Natural killer cell treated with Interleukin-12 subunit alpha and Interleukin-12 subunit beta and Interleukin-15 and Interleukin-18, amount 100 ng/mL, for 72 hours (primary cell): ENCODE measurements around the gene HS2ST1. TPM values are rescaled to one million over a fixed set of nuclear protein-coding genes. Genes with fewer than 3 reads are reported as not detected.
"Not testable (repeated sequence)": the region's sequence is repeated elsewhere in the genome, so short reads cannot be mapped to it uniquely, and the experiment has no call there.

ENCODE experiments used
- ATAC-seq, 2 donors: fragments of 150-1000 bp; cut with Tn5 transposase in 1 of 2; sonication (Bioruptor Pico), chemical (Tn5 transposase) in 1 of 2; 2 replicates each; pipeline ENCODE4 v1.10.0; 2021
- DNase-seq: peaks from one replicate; pipeline ENCODE4 v3.0.0; 2022; ENCODE audit warnings: low spot score
- H3K27ac Mint-ChIP-seq, 2 donors: 1 replicate in 1 of 2; 2 replicates in 1 of 2; pipeline ENCODE4 v1.8.0; 2022; ENCODE audit warnings: mixed read lengths in 2 of 2, mild to moderate bottlenecking in 1 of 2, moderate library complexity in 1 of 2
- H3K27me3 Mint-ChIP-seq, 2 donors: 1 replicate in 1 of 2; 2 replicates in 1 of 2; pipeline ENCODE4 v1.8.0; 2022; ENCODE audit warnings: mixed read lengths in 2 of 2
- H3K36me3 Mint-ChIP-seq: one replicate; pipeline ENCODE4 v1.8.0; 2022; ENCODE audit warnings: mixed read lengths
- H3K4me1 Mint-ChIP-seq, 2 donors: 1 replicate in 1 of 2; 2 replicates in 1 of 2; pipeline ENCODE4 v1.8.0; 2022; ENCODE audit warnings: low read depth in 2 of 2, mixed read lengths in 2 of 2, mild to moderate bottlenecking in 1 of 2
- H3K4me3 Mint-ChIP-seq: one replicate; pipeline ENCODE4 v1.8.0; 2022; ENCODE audit warnings: mixed read lengths
- H3K9me3 Mint-ChIP-seq: 2 replicates; pipeline ENCODE4 v1.8.0; 2022; ENCODE audit warnings: mixed read lengths
- total RNA-seq, 2 donors: library from RNA; stranded (reverse); gene quantifications; one replicate each; pipeline ENCODE4 v1.2.3, GENCODE V29; 2022

Gene HS2ST1
- 10 to 100 TPM; 15.1 to 24.5 TPM for total RNA-seq

GRCh38 chr1:86914601-86914997 lies at the start of gene HS2ST1:
Gene HS2ST1, plus strand, starts transcription at chr1:86914635.
- H3K9me3 Mint-ChIP-seq, result no peaks in the 10 kb centered on the region
- no peaks in the 10 kb centered on the region for H3K27me3 Mint-ChIP-seq
- no peak within 1 kb of the TSS for H3K27ac Mint-ChIP-seq
- ATAC-seq, result no peak
- H3K4me1 Mint-ChIP-seq, result peaks cover 25 to 27% of the 10 kb centered on the region in 2 donors
- H3K36me3 Mint-ChIP-seq, result peaks cover 19% of the 10 kb centered on the region
- DNase-seq, result no peak
- no peak within 1 kb of the TSS for H3K4me3 Mint-ChIP-seq

- no peak for ATAC-seq
- Mint-ChIP-seq H3K4me3 (no peak overlapping the region), H3K27me3 (no peaks in the 10 kb centered on the region), H3K27ac (peak overlapping the region in 1 of 2 donors; percentile 41), H3K36me3 (no peaks in the 10 kb centered on the region), H3K4me1 (peaks cover 16 to 25% of the 10 kb centered on the region in 2 donors), H3K9me3 (no peaks in the 10 kb centered on the region)
- no peak for DNase-seq
These were observed 48.3 kb upstream of the HS2ST1 start for GRCh38 chr1:86865973-86866637.

GRCh38 chr1:86866665-86867064 lies 47.8 kb upstream of the HS2ST1 start:
- no peaks in the 10 kb centered on the region for H3K9me3 Mint-ChIP-seq
- DNase-seq (no peak), ATAC-seq (no peak)
- H3K27ac Mint-ChIP-seq, result peak overlapping the region in 1 of 2 donors; percentile 41
- peaks cover 16 to 25% of the 10 kb centered on the region in 2 donors for H3K4me1 Mint-ChIP-seq
- no peaks in the 10 kb centered on the region for H3K27me3 Mint-ChIP-seq
- no peak overlapping the region for H3K4me3 Mint-ChIP-seq
- no peaks in the 10 kb centered on the region for H3K36me3 Mint-ChIP-seq

- ATAC-seq, H3K27me3 Mint-ChIP-seq, H3K9me3 Mint-ChIP-seq, H3K4me3 Mint-ChIP-seq, DNase-seq, H3K36me3 Mint-ChIP-seq, H3K27ac Mint-ChIP-seq: not testable (repeated sequence)
- peaks cover 16 to 25% of the 10 kb centered on the region in 2 donors for H3K4me1 Mint-ChIP-seq
These were observed 47.2 kb upstream of the HS2ST1 start for GRCh38 chr1:86867278-86867677.

- ATAC-seq (peak; percentile 57 to 66), DNase-seq (no peak)
- Mint-ChIP-seq H3K27ac (peak overlapping the region; percentile 40 to 82), H3K4me3 (peak overlapping the region; percentile 24), H3K4me1 (peaks cover 16 to 25% of the 10 kb centered on the region in 2 donors), H3K9me3 (no peaks in the 10 kb centered on the region), H3K27me3 (no peaks in the 10 kb centered on the region), H3K36me3 (no peaks in the 10 kb centered on the region)
These were observed 46.0 kb upstream of the HS2ST1 start for GRCh38 chr1:86868477-86868876.

GRCh38 chr1:86871001-86871400 lies 43.4 kb upstream of the HS2ST1 start:
- ATAC-seq (no peak), DNase-seq (no peak)
- Mint-ChIP-seq H3K27me3 (no peaks in the 10 kb centered on the region), H3K4me1 (peaks cover 13 to 18% of the 10 kb centered on the region in 2 donors), H3K36me3 (no peaks in the 10 kb centered on the region), H3K9me3 (no peaks in the 10 kb centered on the region), H3K4me3 (no peak overlapping the region), H3K27ac (no peak overlapping the region)

- no peak for DNase-seq
- no peak for ATAC-seq
- no peaks in the 10 kb centered on the region for H3K27me3 Mint-ChIP-seq
- H3K36me3 Mint-ChIP-seq, result no peaks in the 10 kb centered on the region
- H3K4me1 Mint-ChIP-seq, result peaks cover 13 to 18% of the 10 kb centered on the region in 2 donors
- no peaks in the 10 kb centered on the region for H3K9me3 Mint-ChIP-seq
- H3K4me3 Mint-ChIP-seq, result no peak overlapping the region
- no peak overlapping the region for H3K27ac Mint-ChIP-seq
These were observed 42.3 kb upstream of the HS2ST1 start for GRCh38 chr1:86872086-86872485.

- no peaks in the 10 kb centered on the region for H3K27me3 Mint-ChIP-seq
- ATAC-seq (no peak), DNase-seq (no peak)
- no peaks in the 10 kb centered on the region for H3K36me3 Mint-ChIP-seq
- no peaks in the 10 kb centered on the region for H3K4me1 Mint-ChIP-seq
- no peaks in the 10 kb centered on the region for H3K9me3 Mint-ChIP-seq
- no peak overlapping the region for H3K4me3 Mint-ChIP-seq
- no peak overlapping the region for H3K27ac Mint-ChIP-seq
These were observed 38.7 kb upstream of the HS2ST1 start for GRCh38 chr1:86875722-86876121.

- Mint-ChIP-seq H3K36me3 (no peaks in the 10 kb centered on the region), H3K27me3 (no peaks in the 10 kb centered on the region), H3K4me1 (peaks cover 7 to 8% of the 10 kb centered on the region in 2 donors), H3K4me3 (no peak overlapping the region), H3K9me3 (no peaks in the 10 kb centered on the region), H3K27ac (no peak overlapping the region)
- DNase-seq (no peak), ATAC-seq (no peak)
These were observed 26.8 kb upstream of the HS2ST1 start for GRCh38 chr1:86887479-86888162.

GRCh38 chr1:86888327-86888726 lies 26.1 kb upstream of the HS2ST1 start:
- ATAC-seq, result no peak

GRCh38 chr1:86899401-86899800 lies 15.0 kb upstream of the HS2ST1 start:
- H3K36me3 Mint-ChIP-seq, H3K9me3 Mint-ChIP-seq, H3K27me3 Mint-ChIP-seq, H3K4me3 Mint-ChIP-seq, H3K27ac Mint-ChIP-seq, DNase-seq, ATAC-seq: not testable (repeated sequence)
- peaks cover 5 to 10% of the 10 kb centered on the region in 2 donors for H3K4me1 Mint-ChIP-seq

More at GRCh38 chr1:86888327-86888726, 26.1 kb upstream of the HS2ST1 start:
- H3K27me3 Mint-ChIP-seq, result no peaks in the 10 kb centered on the region
- no peak for DNase-seq
- H3K36me3 Mint-ChIP-seq, result no peaks in the 10 kb centered on the region
- peaks cover 7 to 8% of the 10 kb centered on the region in 2 donors for H3K4me1 Mint-ChIP-seq
- H3K27ac Mint-ChIP-seq, result no peak overlapping the region
- no peaks in the 10 kb centered on the region for H3K9me3 Mint-ChIP-seq
- no peak overlapping the region for H3K4me3 Mint-ChIP-seq

- Mint-ChIP-seq H3K27ac (no peak overlapping the region), H3K36me3 (peaks cover 14% of the 10 kb centered on the region), H3K4me3 (no peak overlapping the region), H3K4me1 (peaks cover 30% of the 10 kb centered on the region in 2 donors), H3K9me3 (no peaks in the 10 kb centered on the region), H3K27me3 (no peaks in the 10 kb centered on the region)
- ATAC-seq (no peak), DNase-seq (no peak)
These were observed 8.6 kb upstream of the HS2ST1 start for GRCh38 chr1:86905875-86906274.

- H3K36me3 Mint-ChIP-seq, result peaks cover 20% of the 10 kb centered on the region
These were observed 8.0 kb upstream of the HS2ST1 start for GRCh38 chr1:86906419-86906818.

GRCh38 chr1:86912281-86912900 lies 2.0 kb upstream of the HS2ST1 start:
- no peak overlapping the region for H3K4me3 Mint-ChIP-seq
- no peak for ATAC-seq

More at GRCh38 chr1:86906419-86906818, 8.0 kb upstream of the HS2ST1 start:
- Mint-ChIP-seq H3K27ac (no peak overlapping the region), H3K4me1 (peaks cover 35% of the 10 kb centered on the region in 2 donors), H3K4me3 (no peak overlapping the region), H3K9me3 (no peaks in the 10 kb centered on the region), H3K27me3 (no peaks in the 10 kb centered on the region)
- no peak for ATAC-seq
- no peak for DNase-seq

More at GRCh38 chr1:86912281-86912900, 2.0 kb upstream of the HS2ST1 start:
- DNase-seq, result no peak
- H3K27ac Mint-ChIP-seq, result no peak overlapping the region
- peaks cover 42% of the 10 kb centered on the region in 2 donors for H3K4me1 Mint-ChIP-seq
- H3K36me3 Mint-ChIP-seq, result peaks cover 25% of the 10 kb centered on the region
- no peaks in the 10 kb centered on the region for H3K9me3 Mint-ChIP-seq
- H3K27me3 Mint-ChIP-seq, result no peaks in the 10 kb centered on the region
